Esophagus muscularis mucosa (tissue), 3 donors: ENCODE data around the gene RALGPS2.

Experiments
- EP300 ChIP-seq: sonication (generic); formaldehyde crosslinking; IDR thresholded peaks from one replicate; pipeline ENCODE4 v1.6.1; 2017; ENCODE audit warnings: antibody characterized with exemption
- TF ChIP-seq, protein P1 (sequence below), 3 experiments: fragments of 200-600 bp in 2 of 3; fragments of 450-650 bp in 1 of 3; sonication (generic) in 2 of 3; IDR thresholded peaks; one replicate each; pipeline ENCODE4 v1.5.1; 2017 to 2019; ENCODE audit warnings: antibody characterized with exemption in 3 of 3, mild to moderate bottlenecking in 2 of 3, moderate library complexity in 1 of 3

DNA sequence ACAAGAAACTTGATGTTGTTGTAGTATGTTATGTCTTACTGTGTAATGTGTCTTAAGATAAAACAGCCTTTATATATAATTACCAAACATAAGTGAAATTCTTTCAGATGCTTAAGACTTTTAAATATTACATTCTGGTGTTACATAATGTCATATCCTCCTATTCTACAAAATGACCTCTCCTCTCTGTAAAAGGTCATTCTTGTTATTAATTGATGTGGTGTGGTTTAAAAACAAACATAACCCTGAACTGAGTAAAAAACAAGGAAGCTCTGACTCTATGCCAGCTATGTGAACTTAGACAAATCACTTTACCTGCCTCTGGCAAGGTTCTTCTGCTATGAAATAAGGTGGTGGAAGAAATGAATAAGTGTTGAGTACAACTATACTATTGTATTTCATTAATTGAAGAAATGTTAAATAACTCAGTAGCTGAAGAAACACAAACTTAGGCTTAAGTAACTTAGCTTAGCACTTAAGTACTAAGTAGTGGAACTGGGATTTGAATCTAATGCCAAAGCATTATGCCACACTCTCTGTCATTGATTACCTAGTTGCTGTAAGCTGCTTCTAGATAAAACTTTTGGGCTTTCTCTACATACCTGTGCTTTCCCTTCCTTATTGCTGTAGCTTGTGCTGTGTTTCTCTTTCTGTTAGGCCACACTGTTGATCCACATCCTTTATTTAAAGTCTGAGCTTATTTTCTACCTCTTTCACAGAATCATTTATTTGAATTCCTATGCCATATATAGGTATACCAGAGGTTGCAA, 146.7 kb downstream of the RALGPS2 start:
- TF ChIP-seq, protein P1, sequence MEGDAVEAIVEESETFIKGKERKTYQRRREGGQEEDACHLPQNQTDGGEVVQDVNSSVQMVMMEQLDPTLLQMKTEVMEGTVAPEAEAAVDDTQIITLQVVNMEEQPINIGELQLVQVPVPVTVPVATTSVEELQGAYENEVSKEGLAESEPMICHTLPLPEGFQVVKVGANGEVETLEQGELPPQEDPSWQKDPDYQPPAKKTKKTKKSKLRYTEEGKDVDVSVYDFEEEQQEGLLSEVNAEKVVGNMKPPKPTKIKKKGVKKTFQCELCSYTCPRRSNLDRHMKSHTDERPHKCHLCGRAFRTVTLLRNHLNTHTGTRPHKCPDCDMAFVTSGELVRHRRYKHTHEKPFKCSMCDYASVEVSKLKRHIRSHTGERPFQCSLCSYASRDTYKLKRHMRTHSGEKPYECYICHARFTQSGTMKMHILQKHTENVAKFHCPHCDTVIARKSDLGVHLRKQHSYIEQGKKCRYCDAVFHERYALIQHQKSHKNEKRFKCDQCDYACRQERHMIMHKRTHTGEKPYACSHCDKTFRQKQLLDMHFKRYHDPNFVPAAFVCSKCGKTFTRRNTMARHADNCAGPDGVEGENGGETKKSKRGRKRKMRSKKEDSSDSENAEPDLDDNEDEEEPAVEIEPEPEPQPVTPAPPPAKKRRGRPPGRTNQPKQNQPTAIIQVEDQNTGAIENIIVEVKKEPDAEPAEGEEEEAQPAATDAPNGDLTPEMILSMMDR (IDR thresholded peaks at IDR 0.05) = no peak
- no peak for TF ChIP-seq EP300
